NCI-H526 (cell line): ENCODE data around the gene FGD4.
A peak's percentile ranks its signal among the peaks of the same experiment; 100 is the strongest.
"Not testable (repeated sequence)": the region's sequence is repeated elsewhere in the genome, so short reads cannot be mapped to it uniquely, and the experiment has no call there.

ENCODE experiments used
- DNase-seq, 2 experiments: peaks; one replicate each; lab custom pipeline; 2025; lab: John Stamatoyannopoulos, UW

Gene FGD4

GRCh38 chr12:32522331-32523221, 123.2 kb downstream of the FGD4 start:
- no peak for DNase-seq

- DNase-seq, result not testable (repeated sequence)
Observed at GRCh38 chr12:32525802-32526201, 126.4 kb downstream of the FGD4 start.

- DNase-seq, result not testable (repeated sequence)
Observed at GRCh38 chr12:32526343-32526742, 127.0 kb downstream of the FGD4 start.

DNA sequence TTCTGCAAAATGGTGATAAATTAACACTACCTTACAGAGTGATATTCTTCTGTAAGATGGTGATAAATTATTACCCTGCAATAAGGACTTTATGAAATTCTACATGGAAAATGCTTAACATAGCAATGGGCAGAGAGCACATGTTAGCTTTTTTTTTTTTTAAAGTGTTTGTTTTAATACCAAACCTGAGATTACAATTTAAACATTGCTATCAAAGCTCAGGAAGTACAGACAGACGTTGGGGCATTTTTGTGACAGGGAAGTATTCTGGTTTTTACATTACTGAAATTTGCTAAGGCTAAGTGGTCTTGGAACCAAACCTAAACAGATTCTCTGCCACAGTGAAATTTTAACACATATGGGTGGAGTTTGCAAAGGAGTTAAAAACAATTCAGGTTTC, 133.1 kb downstream of the FGD4 start:
- no peak for DNase-seq

GRCh38 chr12:32532951-32533350, 133.6 kb downstream of the FGD4 start:
- peak in 1 of 2 experiments; percentile 31 for DNase-seq

DNA sequence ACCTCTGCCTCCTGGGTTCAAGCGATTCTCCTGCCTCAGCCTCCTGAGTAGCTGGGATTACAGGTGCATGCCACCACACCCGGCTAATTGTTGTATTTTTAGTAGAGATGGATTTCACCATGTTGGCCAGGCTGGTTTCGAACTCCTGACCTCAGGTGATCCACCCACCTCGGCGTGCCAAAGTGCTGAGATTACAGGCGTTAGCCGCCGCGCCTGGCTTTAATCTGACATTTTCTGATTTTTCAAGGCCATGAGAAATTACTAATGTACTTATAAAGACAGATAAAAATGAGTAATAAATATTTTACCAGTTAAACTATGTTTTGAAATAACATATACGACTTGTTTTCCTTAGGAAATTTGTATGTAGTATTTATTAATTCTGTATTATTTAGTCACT, 134.1 kb downstream of the FGD4 start:
- DNase-seq, result not testable (repeated sequence)

DNA sequence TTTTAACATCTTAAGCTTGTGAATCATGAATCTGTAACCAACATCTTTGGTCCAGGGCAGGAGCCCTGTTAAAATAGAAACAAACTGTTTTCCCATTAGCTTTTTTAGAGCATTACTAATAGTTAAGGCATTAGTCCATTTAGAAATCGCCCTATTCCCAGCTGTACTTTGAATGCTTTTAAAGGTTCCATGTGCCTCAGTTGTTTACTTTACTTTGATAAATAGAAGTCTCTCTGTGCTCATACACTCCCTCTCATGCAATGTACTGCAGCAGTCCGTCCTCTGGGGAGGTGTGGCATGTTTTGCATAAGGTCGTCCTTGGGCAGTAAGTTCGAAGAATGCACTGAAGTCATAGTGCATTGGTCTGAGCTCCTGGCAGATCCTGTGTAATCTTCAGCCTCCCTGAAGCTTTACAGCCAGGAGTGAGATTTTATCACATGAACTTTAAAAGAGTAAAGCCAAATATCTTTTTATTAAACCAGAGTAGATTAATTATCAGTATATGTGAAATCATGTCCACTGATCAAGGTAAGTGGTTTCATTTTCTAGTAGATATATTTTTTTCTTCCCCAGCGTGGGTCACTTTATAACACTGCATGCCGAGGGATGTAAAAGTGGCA, 134.7 kb downstream of the FGD4 start:
- DNase-seq, result peak; percentile 14 to 74

DNA sequence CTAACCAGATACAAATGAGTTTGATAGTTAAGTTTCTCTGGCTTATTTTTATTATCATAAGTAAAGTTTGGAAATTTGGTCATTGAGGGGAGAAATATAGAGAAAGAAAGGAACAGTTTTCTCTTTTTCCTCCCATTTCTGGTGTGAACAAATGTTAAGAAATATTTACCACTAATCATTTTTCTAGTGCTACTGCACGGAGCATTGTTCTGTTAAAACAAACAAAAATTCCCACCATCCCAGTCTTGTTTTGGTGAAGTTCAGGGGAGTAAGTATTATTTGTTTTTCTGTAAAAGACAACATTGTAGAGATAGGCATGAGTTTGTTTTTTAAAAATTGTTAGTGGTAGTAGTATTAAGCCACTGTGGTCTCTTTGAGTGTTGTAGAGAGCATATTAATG, 135.3 kb downstream of the FGD4 start:
- DNase-seq, result no peak

- peak in 1 of 2 experiments; percentile 34 for DNase-seq
Observed at GRCh38 chr12:32535288-32535999, 136.1 kb downstream of the FGD4 start.

DNA sequence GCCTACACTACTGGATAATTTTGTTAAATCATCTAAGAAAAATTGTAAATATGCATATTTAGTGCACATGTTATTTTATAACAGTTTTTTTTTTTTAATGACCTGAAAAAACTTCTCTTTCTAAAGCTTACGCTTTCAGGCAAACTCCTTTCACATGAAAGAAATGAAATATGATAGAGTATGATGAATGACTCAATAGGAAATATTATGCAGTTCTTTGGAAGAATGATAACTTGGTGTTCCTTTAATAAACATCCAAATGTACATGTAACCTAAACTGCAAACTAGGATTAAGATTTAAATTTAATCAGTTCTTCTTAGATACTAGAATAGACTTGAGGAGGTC, 136.6 kb downstream of the FGD4 start:
- no peak for DNase-seq

DNA sequence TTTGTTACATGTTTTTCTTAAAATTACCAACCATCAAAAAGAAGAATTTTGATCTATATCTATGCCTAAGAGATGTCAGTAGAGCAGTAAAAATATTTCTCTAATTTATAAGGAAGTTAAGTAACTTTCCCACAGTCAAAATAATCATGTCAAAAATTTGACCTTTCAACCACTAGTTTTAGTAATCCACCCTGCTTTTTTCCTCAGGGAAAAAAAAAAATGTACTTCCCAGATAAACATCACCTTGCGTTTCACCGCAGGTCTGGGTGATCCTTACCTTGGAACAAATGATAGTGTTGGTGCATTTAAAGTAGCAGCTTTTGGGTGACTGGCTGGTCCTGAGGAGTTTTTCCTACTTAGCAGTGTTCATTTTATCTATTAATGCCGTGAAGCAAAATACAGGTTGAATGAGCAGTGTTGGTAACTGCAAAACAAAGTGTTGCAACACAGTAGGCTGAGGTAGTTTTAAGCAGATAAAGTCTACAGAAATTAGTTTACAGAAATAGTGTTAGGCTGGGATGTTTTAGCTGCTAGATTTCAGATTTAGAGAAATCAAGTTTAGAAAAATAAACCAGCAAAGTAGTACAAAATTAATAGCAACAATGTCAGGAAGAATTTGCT, 142.5 kb downstream of the FGD4 start:
- DNase-seq, result no peak

- no peak for DNase-seq
Observed at GRCh38 chr12:32542428-32543229, 143.3 kb downstream of the FGD4 start.

DNA sequence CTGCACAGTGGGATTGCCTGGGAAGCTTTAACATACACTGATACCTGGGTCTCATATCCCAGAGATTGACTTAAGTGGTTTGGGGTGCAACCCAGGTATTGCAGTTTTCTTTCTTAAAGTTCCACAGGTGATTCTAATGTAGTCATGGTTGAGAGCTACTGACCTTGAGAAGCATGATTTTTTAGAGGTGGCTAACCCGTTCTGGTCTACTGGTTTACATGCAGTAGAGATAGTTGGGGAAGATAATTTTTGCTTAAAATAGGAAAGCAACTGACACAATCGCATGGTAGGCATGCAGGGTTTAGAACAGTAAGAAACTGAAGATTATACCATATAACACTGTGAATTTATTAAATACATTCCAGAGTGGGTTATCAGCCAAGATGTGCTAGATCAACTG, 145.5 kb downstream of the FGD4 start:
- no peak for DNase-seq

DNA sequence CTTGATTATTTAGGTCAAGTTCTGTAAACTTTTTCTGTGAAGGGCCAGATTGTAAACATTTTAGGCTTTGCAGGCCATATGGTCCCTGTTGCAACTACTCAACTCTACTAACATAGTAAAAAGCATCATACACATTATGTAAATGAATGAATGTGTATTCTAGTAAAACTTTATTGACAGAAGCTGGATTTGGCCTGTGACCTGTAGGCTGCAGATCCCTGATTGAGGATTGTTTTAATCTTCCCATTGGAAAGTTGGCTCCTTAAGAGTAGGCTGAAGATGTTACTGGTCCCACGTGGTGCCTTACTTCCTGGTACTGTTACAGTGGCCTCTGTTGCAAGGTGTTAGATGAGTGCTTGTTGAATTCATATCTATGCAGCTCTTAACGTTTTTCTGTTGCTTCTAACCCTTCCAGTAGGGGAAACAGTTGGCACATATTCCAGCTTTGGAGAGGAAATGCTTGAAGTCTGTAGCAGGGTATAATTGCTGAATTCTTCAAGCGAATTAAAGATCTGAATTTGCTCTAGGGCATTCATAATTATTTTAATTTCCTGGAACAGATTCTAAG, 146.1 kb downstream of the FGD4 start:
- DNase-seq, result no peak

DNA sequence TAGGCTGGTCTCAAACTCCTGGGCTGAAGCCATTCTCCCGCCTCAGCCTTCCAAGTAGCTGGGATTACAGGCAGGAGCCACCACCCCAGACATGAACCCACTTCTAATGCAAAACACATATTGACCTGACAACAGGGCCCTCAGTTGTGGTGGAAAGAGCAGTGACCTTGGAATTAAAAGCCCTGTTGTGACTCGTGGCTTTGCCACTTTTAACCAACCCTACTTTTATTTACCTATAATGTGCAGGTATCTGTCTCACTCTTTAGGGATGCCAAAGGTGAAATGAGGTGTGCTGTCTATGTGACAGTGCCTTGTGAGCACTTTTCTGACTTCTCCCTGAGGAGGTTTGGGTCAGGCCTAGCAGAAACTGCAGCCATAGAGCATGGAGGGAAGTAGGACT, 146.9 kb downstream of the FGD4 start:
- DNase-seq, result no peak

- DNase-seq, result no peak
Observed at GRCh38 chr12:32548691-32549281, 149.4 kb downstream of the FGD4 start.

DNA sequence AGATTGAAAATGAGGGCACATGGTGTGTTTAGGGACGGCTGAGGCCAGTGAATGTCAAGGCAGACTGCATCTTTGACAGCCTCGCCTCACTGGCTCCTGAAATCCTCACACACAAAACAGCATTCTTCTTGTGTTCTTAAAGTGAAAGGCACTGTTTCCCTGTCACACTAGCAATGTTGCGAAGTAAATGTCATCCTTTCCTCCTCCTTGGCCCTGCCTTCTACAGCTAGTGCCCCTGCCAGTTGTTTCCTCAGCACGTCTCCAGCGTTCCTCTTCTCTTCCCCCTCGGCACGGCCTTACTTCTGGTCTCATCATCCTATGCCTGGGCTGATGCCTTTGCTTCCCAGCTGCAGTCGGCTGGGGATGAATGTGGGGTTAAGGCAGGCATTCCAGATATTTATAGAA, 150.3 kb downstream of the FGD4 start:
- DNase-seq, result no peak

- no peak for DNase-seq
Observed at GRCh38 chr12:32551058-32551457, 151.7 kb downstream of the FGD4 start.

DNA sequence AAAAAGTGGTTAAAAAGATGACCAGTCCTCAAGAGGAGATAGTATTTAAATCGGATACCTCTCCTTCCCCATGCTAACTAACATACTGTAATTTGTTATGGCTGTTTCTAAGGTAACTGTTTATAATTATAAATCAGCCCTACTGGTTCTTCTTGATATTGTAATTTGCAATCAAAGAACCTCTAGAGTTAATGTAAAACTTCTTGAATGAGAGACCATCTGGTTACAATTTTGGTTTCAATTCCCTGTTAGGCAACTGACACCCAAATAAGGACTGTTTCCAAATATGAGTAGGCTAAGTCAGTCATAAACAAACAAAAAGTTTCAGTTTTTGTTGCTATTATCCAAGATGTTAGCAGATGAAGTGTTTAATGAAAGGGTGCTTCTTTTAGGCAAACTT, 159.5 kb downstream of the FGD4 start:
- no peak for DNase-seq

GRCh38 chr12:32559434-32559833, 160.1 kb downstream of the FGD4 start:
- DNase-seq, result no peak

GRCh38 chr12:32560520-32560919, 161.2 kb downstream of the FGD4 start:
- no peak for DNase-seq
